Muscle of leg (tissue), 11 donors: ENCODE measurements around the gene KIF4A. TPM values are rescaled to one million over a fixed set of nuclear protein-coding genes. Genes with fewer than 3 reads are reported as not detected.
A peak's percentile ranks its signal among the peaks of the same experiment; 100 is the strongest.

Experiments used
- DNase-seq: peaks from one replicate; pipeline ENCODE4 v3.0.0; 2013
- H3K27ac ChIP-seq: one replicate; pipeline ENCODE4 v1.5.1; 2013; ENCODE audit warnings: mild to moderate bottlenecking, low read length, control low read depth
- H3K27me3 ChIP-seq: one replicate; pipeline ENCODE4 v1.6.1; 2013; ENCODE audit warnings: low read length; ENCODE audit not compliant: control insufficient read depth, insufficient read depth
- H3K36me3 ChIP-seq: one replicate; pipeline ENCODE4 v1.6.1; 2013; ENCODE audit warnings: low read length; ENCODE audit not compliant: control insufficient read depth, insufficient read depth
- H3K4me1 ChIP-seq: one replicate; pipeline ENCODE4 v1.6.1; 2013; ENCODE audit warnings: low read length; ENCODE audit not compliant: control insufficient read depth, insufficient read depth
- H3K4me3 ChIP-seq: one replicate; pipeline ENCODE4 v1.5.1; 2013; ENCODE audit warnings: low read length, control low read depth
- H3K9me3 ChIP-seq: replicated peaks from 2 replicates; pipeline ENCODE4 v1.6.1; 2013; ENCODE audit warnings: low read depth, low read length; ENCODE audit not compliant: control insufficient read depth
- WGBS: methylation state at CpG from one replicate; pipeline ENCODE4 v1.1.5; 2013; ENCODE audit warnings: missing lambda C conversion rate; ENCODE audit not compliant: insufficient coverage; 5-methylcytosine and 5-hydroxymethylcytosine counted together
- polyA plus RNA-seq, 8 donors: library from polyadenylated mRNA; unstranded; fragments of 120-200 nt; gene quantifications; one replicate each; pipeline versions ENCODE4 v1.2.1 to v1.2.3, GENCODE V29; 2013; ENCODE audit warnings: inconsistent platforms in 1 of 8, low replicate concordance in 1 of 8; ENCODE audit not compliant: insufficient read length in 8 of 8, insufficient read depth in 1 of 8
- total RNA-seq: library from RNA; stranded (reverse); fragments of 120-200 nt; gene quantifications from one replicate; pipeline ENCODE4 v1.2.4, GENCODE V29; 2013

Gene KIF4A
- total and polyA plus RNA-seq, 9 donors = 5.1 to 12.7 (median 8.5) TPM

DNA sequence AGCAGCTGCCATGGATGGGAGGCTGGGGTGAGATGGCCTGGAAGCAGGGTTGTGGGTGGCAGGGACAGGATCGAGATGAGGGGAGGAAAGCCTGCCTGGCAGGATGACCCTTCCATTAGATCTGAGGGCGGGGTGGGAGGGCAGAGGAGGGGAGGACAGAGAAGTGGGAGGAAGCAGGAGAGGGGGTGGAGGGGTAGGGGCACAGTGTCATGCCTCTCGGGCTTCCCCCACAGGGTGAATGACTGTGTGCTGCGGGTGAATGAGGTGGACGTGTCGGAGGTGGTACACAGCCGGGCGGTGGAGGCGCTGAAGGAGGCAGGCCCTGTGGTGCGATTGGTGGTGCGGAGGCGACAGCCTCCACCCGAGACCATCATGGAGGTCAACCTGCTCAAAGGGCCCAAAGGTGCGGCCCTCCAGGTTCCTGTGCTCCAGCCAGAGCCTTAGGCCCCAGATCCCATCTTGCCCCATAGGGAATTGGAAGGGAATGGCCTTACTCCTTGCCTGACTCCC, 159.6 kb downstream of the KIF4A start:
- WGBS = 87% methylated on average over 14 of the region's 14 CpGs
- peaks cover 10% of the 10 kb centered on the region for H3K4me1 ChIP-seq
- H3K27me3 ChIP-seq = peaks cover 34% of the 10 kb centered on the region
- no peak for DNase-seq
- H3K27ac ChIP-seq = no peak overlapping the region
- H3K36me3 ChIP-seq = no peaks in the 10 kb centered on the region
- no peak overlapping the region for H3K4me3 ChIP-seq
- no peaks in the 10 kb centered on the region for H3K9me3 ChIP-seq

- WGBS = 33% methylated on average over 39 of the region's 39 CpGs
- Histone ChIP-seq H3K36me3 (no peaks in the 10 kb centered on the region), H3K4me1 (peaks cover 20% of the 10 kb centered on the region), H3K27me3 (peaks cover 22% of the 10 kb centered on the region), H3K4me3 (peak overlapping the region; percentile 45), H3K9me3 (no peaks in the 10 kb centered on the region), H3K27ac (no peak overlapping the region)
- DNase-seq = peak; percentile 58
These were observed 162.3 kb downstream of the KIF4A start for GRCh38 chrX:70452143-70452733.

DNA sequence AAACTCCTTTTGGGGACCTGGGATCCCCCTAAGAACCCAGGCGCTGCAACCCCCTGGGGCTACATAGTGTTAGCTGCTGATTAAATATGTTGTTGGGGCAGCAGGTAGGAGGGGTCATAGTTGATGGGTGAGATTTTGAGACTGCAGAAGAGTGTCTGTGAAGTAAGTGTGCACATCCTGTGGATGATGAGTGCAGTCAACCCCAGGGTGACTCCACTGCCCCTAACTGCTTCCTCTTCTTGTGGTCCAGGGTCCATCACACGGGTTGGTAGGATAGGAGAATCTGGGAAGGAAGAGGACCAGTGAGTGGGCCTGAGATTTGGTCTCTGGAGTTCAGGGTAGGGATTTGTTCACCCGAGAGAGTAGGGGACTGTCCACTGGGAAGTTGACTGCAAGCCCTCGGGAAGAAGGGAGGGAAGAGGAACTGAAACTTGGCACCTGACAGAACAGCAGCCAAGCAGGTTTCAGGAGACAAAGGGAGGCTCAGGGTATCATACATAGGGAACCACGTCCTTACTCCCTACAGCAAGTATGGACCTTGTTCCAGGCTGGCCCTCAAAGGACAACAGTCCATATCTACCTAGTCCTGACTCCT, 163.2 kb downstream of the KIF4A start:
- peaks cover 20% of the 10 kb centered on the region for H3K4me1 ChIP-seq
- H3K9me3 ChIP-seq = no peaks in the 10 kb centered on the region
- H3K4me3 ChIP-seq = peak overlapping the region; percentile 45
- H3K36me3 ChIP-seq = no peaks in the 10 kb centered on the region
- 91% methylated on average over 3 of the region's 5 CpGs for WGBS
- no peak for DNase-seq
- peaks cover 19% of the 10 kb centered on the region for H3K27me3 ChIP-seq
- no peak overlapping the region for H3K27ac ChIP-seq

DNA sequence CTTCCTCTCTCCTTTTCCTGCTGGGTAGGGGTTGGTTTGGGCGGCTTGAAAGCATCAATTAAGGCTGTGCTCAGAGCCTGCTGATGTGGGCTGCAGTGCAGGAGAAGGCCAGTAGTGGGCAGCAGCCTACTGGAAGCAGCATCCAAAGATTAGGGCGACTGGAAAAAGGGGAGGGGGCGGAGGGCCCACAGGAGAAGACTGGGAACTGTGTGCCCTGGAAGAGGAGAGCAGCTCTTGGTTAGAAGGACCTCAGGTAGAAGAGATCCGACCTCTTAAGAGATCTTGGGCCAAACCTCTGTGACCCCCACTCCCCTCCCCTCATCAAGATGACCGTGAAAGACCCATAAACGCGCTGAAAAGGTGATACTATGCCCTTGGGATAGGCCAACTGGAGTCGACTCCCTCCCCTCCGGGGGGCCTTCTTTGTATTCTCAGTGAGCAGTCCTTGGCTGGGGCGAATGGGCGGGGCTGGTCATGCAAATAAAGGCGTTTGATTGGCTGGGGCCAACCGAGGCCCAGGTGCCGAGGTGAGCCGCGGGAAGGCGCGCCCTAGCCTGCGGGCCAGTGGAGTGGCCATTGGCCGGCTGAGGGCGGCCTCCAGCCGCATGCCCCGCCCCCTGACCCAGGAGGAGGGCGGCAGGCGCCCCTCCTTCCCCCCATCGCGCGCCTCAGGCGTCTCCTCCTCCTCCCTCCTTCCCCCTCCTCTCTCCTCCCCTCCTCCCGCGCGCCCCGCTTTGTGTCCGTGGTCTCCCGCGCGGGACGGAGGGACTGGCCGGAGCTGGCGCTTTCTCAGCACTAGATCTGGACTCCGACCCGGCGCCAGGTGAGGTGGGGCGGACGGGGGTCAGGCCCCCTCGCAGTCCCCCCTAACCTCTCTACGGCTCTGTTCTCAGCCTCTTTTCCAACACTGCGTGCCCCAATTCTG, 164.8 kb downstream of the KIF4A start:
- 24% methylated on average over 37 of the region's 48 CpGs for WGBS
- DNase-seq = peak; percentile 73
- Histone ChIP-seq H3K4me3 (peak overlapping the region; percentile 60), H3K4me1 (peaks cover 20% of the 10 kb centered on the region), H3K27me3 (peaks cover 16% of the 10 kb centered on the region), H3K9me3 (no peaks in the 10 kb centered on the region), H3K36me3 (no peaks in the 10 kb centered on the region), H3K27ac (peak overlapping the region; percentile 62)

DNA sequence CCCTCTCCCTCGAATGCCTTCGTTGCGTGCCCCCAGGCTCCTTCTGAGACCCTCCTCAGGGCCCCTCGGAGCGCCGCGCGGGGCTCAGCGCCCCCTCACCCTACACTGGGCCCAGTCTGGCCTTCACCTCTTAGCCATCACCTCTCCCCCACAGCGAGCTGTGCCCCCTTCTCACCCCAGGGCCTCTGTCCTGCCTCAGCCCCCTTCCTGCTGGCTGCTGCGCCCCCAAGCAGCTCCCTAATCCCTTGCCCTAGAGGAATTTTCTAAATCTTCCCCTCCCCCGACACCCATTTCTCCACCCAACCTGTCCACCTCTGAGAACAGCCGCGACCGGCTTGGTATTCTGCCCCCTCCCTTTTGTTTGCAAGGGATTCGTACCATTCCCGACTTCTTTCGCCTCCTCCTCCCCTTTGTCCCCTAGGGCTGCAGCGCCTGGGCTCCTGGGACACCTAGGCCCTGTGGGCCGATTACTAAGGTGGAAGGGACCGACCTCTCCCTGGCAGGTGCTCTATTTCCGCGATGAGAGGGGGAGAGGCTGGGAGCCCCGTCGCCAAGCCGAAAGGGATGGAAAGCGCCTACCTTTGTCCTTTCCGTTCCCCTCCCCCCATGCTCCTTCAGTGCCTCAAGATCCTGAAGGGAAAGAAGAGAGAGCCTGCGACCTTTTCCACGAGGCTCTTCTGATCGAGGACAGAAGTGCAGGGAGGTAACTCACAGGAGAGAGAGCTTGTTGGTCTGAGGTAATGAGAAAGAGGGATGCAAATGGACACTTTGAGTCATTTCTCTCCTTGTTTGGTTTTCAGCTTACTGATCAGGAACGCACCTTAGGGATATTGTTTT, 165.7 kb downstream of the KIF4A start:
- Histone ChIP-seq H3K4me3 (peak overlapping the region; percentile 60), H3K9me3 (no peaks in the 10 kb centered on the region), H3K27me3 (peaks cover 16% of the 10 kb centered on the region), H3K36me3 (no peaks in the 10 kb centered on the region), H3K27ac (peak overlapping the region; percentile 62), H3K4me1 (peaks cover 20% of the 10 kb centered on the region)
- WGBS = 29% methylated on average over 19 of the region's 32 CpGs
- DNase-seq = peak; percentile 9

DNA sequence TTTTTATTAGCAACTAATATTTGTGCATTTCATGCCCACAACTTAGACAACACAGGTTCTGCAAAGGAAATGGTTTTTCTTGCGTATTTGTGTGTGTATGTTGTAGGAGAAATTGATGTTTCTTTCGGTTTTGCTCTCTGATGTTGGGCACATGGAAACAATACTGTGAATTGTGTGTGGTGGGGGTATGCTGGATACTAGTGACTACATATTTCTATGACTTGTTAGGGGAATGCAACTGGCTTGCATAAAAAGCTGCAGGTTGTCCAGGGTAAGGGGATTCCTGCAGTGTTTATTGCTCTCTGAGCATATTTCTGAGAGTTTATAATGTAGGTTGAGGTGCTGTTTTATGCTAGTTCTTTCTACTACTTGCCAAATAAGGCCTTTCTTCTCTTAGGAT, 166.4 kb downstream of the KIF4A start:
- Histone ChIP-seq H3K4me1 (peaks cover 20% of the 10 kb centered on the region), H3K36me3 (no peaks in the 10 kb centered on the region), H3K27me3 (peaks cover 16% of the 10 kb centered on the region), H3K9me3 (no peaks in the 10 kb centered on the region), H3K27ac (no peak overlapping the region), H3K4me3 (no peak overlapping the region)
- no peak for DNase-seq
- WGBS = 45% methylated on average over 1 of the region's 2 CpGs

DNA sequence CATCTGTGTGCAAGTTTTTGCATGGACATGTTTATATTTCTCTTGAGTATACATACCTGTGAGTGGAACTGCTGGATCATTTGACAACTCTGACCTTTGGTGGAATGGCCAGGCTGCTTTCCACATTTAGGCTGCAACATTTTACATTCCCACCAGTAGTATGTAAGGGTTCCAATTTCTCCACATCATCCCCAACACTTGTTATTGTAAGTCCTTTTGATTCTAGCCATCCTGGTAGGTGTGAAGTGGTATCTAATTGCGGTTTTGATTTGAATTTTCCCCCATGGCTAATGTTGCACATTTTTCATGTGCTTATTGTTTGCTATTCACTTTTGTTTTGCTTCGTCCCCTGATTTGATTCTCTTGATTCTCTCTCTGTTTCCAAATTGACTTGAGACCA, 171.1 kb downstream of the KIF4A start:
- Histone ChIP-seq H3K27me3 (peaks cover 3% of the 10 kb centered on the region), H3K9me3 (no peaks in the 10 kb centered on the region), H3K27ac (no peak overlapping the region), H3K4me3 (no peak overlapping the region), H3K4me1 (no peaks in the 10 kb centered on the region), H3K36me3 (no peaks in the 10 kb centered on the region)
- WGBS = no CpG with 5 or more reads among the region's 2 CpGs
- no peak for DNase-seq

DNA sequence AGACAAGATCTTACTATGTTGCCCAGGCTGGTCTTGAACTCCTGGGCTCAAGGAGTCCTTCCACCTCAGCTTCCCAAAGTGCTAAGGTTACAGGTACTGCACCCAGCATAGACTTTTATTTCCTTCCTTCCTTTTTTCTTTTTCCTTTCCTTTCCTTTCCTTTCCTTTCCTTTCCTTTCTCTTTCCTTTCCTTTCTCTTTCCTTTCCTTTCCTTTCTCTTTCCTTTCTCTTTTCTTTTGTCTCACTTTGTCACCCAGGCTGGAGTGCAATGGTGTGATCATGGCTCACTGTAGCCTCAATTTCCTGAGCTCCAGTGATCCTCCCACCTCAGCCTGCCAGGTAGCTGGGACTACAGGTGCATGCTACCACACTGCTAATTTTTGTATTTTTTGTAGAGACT, 174.1 kb downstream of the KIF4A start:
- no peak overlapping the region for H3K4me3 ChIP-seq
- DNase-seq = no peak
- no peaks in the 10 kb centered on the region for H3K9me3 ChIP-seq
- H3K27me3 ChIP-seq = peaks cover 3% of the 10 kb centered on the region
- H3K4me1 ChIP-seq = no peaks in the 10 kb centered on the region
- no peaks in the 10 kb centered on the region for H3K36me3 ChIP-seq
- no peak overlapping the region for H3K27ac ChIP-seq

GRCh38 chrX:70466968-70467367, 177.1 kb downstream of the KIF4A start:
- Histone ChIP-seq H3K4me1 (no peaks in the 10 kb centered on the region), H3K27ac (no peak overlapping the region), H3K36me3 (no peaks in the 10 kb centered on the region), H3K9me3 (no peaks in the 10 kb centered on the region), H3K4me3 (no peak overlapping the region), H3K27me3 (peaks cover 3% of the 10 kb centered on the region)
- DNase-seq = no peak
